Caco-2 (cell line): ENCODE results near the gene DIAPH1. TPM values are rescaled to one million over a fixed set of nuclear protein-coding genes. Genes with fewer than 3 reads are reported as not detected.
A peak's percentile ranks its signal among the peaks of the same experiment; 100 is the strongest.

ENCODE experiments used
- BruUV-seq: library from RNA; stranded (reverse); fragments of 400-500 nt; replicated peaks from 2 replicates; lab custom pipeline; 2021; lab: Mats Ljungman, UMichigan
- CTCF ChIA-PET: fragments of 300-600 bp; sonication (Branson Sonifier 250); formaldehyde crosslinking; loops from one replicate; lab custom pipeline; 2022; ENCODE audit warnings: antibody characterized with exemption; lab: Charles Lee
- POLR2A ChIA-PET: fragments of 300-600 bp; sonication (Branson Sonifier 250); formaldehyde crosslinking; loops from one replicate; lab custom pipeline; 2022; ENCODE audit warnings: antibody characterized with exemption; lab: Charles Lee
- DNase-seq, 2 experiments: peaks; one replicate each; pipeline versions ENCODE4 v3.0.0 to v3.0.0-alpha.2; 2020 to 2022
- H3K27me3 ChIP-seq: replicated peaks from 2 replicates; pipeline ENCODE4 v1.6.0; 2011; ENCODE audit warnings: low read length; ENCODE audit not compliant: control insufficient read depth, insufficient read depth
- H3K36me3 ChIP-seq: 2 replicates; pipeline ENCODE4 v1.5.1; 2011; ENCODE audit warnings: low read length; ENCODE audit not compliant: control insufficient read depth, insufficient read depth
- H3K4me1 ChIP-seq: fragments of 250-450 bp; sonication (Bioruptor Pico); 2 replicates; pipeline ENCODE4 v1.5.1; 2020; ENCODE audit warnings: mild to moderate bottlenecking
- H3K4me3 ChIP-seq: 2 replicates; pipeline ENCODE4 v1.5.1; 2011; ENCODE audit warnings: low read depth, mild to moderate bottlenecking, control low read depth, low read length
- H3K9me3 ChIP-seq: fragments of 250-450 bp; sonication (Bioruptor Pico); 2 replicates; pipeline ENCODE4 v1.5.1; 2020; ENCODE audit warnings: mild to moderate bottlenecking, moderate library complexity
- H3K27ac Mint-ChIP-seq: one replicate; pipeline ENCODE4 v1.8.0; 2022; ENCODE audit warnings: mixed read lengths; ENCODE audit not compliant: unreplicated experiment
- H3K27me3 Mint-ChIP-seq: one replicate; pipeline ENCODE4 v1.8.0; 2022; ENCODE audit warnings: mixed read lengths; ENCODE audit not compliant: insufficient read depth, unreplicated experiment
- H3K36me3 Mint-ChIP-seq: one replicate; pipeline ENCODE4 v1.8.0; 2022; ENCODE audit warnings: mild to moderate bottlenecking, mixed read lengths; ENCODE audit not compliant: insufficient read depth, unreplicated experiment
- H3K4me1 Mint-ChIP-seq: one replicate; pipeline ENCODE4 v1.8.0; 2022; ENCODE audit warnings: low read depth, mixed read lengths; ENCODE audit not compliant: unreplicated experiment
- H3K4me3 Mint-ChIP-seq: one replicate; pipeline ENCODE4 v1.8.0; 2022; ENCODE audit warnings: mild to moderate bottlenecking, moderate library complexity, mixed read lengths; ENCODE audit not compliant: unreplicated experiment
- H3K9me3 Mint-ChIP-seq: one replicate; pipeline ENCODE4 v1.8.0; 2022; ENCODE audit warnings: mixed read lengths; ENCODE audit not compliant: unreplicated experiment
- intact Hi-C: fragments of 100-400 bp; cut with micrococcal nuclease; formaldehyde crosslinking; loops from one replicate; pipeline ENCODE4 v1.10.0; 2022; ENCODE audit not compliant: unreplicated experiment
- total RNA-seq: library from RNA; stranded (reverse); gene quantifications from 2 replicates; pipeline ENCODE4 v1.2.3, GENCODE V29; 2022
- TF ChIP-seq, protein P1 (sequence below), 2 experiments: fragments of 200-600 bp in 1 of 2; IDR thresholded peaks; 1 replicate in 1 of 2; 2 replicates in 1 of 2; pipeline versions ENCODE4 v1.5.1 to v1.8.0; 2011 to 2022; ENCODE audit warnings: antibody characterized with exemption in 1 of 2, control low read depth in 1 of 2, inconsistent platforms in 1 of 2, low read depth in 1 of 2, low read length in 1 of 2, mild to moderate bottlenecking in 1 of 2, moderate library complexity in 1 of 2; ENCODE audit not compliant: insufficient read depth in 1 of 2, severe bottlenecking in 1 of 2, unreplicated experiment in 1 of 2

The DIAPH1 gene
- total RNA-seq, 1 experiment from 2014 or later, result 161 TPM

- Histone ChIP-seq H3K4me3 (no peak overlapping the region), H3K27me3 (no peaks in the 10 kb centered on the region), H3K4me1 (peaks cover 18% of the 10 kb centered on the region; the same call in 1 of the 2 replicates), H3K36me3 (peaks cover 1% of the 10 kb centered on the region; the same call in 1 of the 2 replicates), H3K9me3 (no peaks in the 10 kb centered on the region)
- Mint-ChIP-seq H3K4me1 (peaks cover 17% of the 10 kb centered on the region), H3K4me3 (no peak overlapping the region), H3K27me3 (no peaks in the 10 kb centered on the region), H3K36me3 (peaks cover 7% of the 10 kb centered on the region), H3K9me3 (no peaks in the 10 kb centered on the region), H3K27ac (no peak overlapping the region)
- CTCF ChIA-PET, result no interaction called here
- intact Hi-C loops, result no loop called here
- DNase-seq, result no peak
- BruUV-seq, result no TSS peak
- POLR2A ChIA-PET, result no interaction called here
- TF ChIP-seq, protein P1, sequence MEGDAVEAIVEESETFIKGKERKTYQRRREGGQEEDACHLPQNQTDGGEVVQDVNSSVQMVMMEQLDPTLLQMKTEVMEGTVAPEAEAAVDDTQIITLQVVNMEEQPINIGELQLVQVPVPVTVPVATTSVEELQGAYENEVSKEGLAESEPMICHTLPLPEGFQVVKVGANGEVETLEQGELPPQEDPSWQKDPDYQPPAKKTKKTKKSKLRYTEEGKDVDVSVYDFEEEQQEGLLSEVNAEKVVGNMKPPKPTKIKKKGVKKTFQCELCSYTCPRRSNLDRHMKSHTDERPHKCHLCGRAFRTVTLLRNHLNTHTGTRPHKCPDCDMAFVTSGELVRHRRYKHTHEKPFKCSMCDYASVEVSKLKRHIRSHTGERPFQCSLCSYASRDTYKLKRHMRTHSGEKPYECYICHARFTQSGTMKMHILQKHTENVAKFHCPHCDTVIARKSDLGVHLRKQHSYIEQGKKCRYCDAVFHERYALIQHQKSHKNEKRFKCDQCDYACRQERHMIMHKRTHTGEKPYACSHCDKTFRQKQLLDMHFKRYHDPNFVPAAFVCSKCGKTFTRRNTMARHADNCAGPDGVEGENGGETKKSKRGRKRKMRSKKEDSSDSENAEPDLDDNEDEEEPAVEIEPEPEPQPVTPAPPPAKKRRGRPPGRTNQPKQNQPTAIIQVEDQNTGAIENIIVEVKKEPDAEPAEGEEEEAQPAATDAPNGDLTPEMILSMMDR (IDR thresholded peaks at IDR 0.05; ENCODE audit: insufficient read depth in 1 of 2, low read depth in 1 of 2, low read length in 1 of 2, severe bottlenecking in 1 of 2, unreplicated experiment in 1 of 2), result no peak
These were observed 20.7 kb upstream of the DIAPH1 start for GRCh38 chr5:141639357-141640050.

DNA sequence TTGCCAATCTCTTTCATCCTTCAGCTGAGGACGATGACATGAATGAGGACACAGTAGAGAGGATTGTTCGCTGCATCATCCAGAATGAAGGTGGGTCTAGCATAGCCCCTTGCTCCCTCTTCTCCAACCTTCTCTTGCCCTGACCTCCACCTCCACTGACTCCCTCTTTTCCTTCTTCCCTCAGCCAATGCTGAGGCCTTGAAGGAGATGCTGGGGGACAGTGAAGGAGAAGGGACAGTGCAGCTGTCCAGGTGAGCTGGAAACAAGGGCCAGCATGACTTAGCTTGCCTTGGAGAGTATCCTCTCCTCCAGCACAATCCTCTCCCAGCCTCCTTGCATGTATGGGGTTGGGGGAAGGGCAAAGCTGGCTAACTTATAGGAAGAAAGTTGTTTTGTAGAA lies 20.0 kb upstream of the DIAPH1 start:
- TF ChIP-seq, protein P1 (IDR thresholded peaks at IDR 0.05; ENCODE audit: insufficient read depth in 1 of 2, low read depth in 1 of 2, low read length in 1 of 2, severe bottlenecking in 1 of 2, unreplicated experiment in 1 of 2), result no peak
- ChIA-PET POLR2A (no interaction called here), CTCF (no interaction called here)
- intact Hi-C loops, result no loop called here
- no peaks in the 10 kb centered on the region for H3K27me3 ChIP-seq
- no TSS peak for BruUV-seq
- no peak for DNase-seq
- Mint-ChIP-seq H3K36me3 (peaks cover 7% of the 10 kb centered on the region), H3K9me3 (no peaks in the 10 kb centered on the region), H3K27ac (no peak overlapping the region), H3K4me3 (peak overlapping the region; percentile 90), H3K27me3 (no peaks in the 10 kb centered on the region), H3K4me1 (peaks cover 17% of the 10 kb centered on the region)
- H3K36me3 ChIP-seq, result peaks cover 1% of the 10 kb centered on the region; the same call in 1 of the 2 replicates
- H3K9me3 ChIP-seq, result no peaks in the 10 kb centered on the region
- no peak overlapping the region for H3K4me3 ChIP-seq
- peaks cover 18% of the 10 kb centered on the region; the same call in 1 of the 2 replicates for H3K4me1 ChIP-seq

GRCh38 chr5:141637767-141638419 lies 19.1 kb upstream of the DIAPH1 start:
- Histone ChIP-seq H3K27me3 (no peaks in the 10 kb centered on the region), H3K4me3 (peak overlapping the region; percentile 85), H3K4me1 (peaks cover 18% of the 10 kb centered on the region; the same call in 1 of the 2 replicates), H3K9me3 (no peaks in the 10 kb centered on the region), H3K36me3 (peaks cover 1% of the 10 kb centered on the region; the same call in 1 of the 2 replicates)
- ChIA-PET CTCF (interaction anchor here (0.8 to 3.7 kb wide), 4 partner anchors 13 to 74 kb away, joined by 3 to 40 read pairs (median 20); partner anchors contain the start of genes DIAPH1 and FCHSD1), POLR2A (interaction anchor here (3.0 kb wide), 1 partner anchor 18 kb away, joined by 23 read pairs; the partner anchor contains the start of gene DIAPH1)
- no peak overlapping the region for H3K27ac Mint-ChIP-seq
- DNase-seq, result peak; percentile 77 to 79
- TF ChIP-seq, protein P1 (IDR thresholded peaks at IDR 0.05; ENCODE audit: insufficient read depth in 1 of 2, low read depth in 1 of 2, low read length in 1 of 2, severe bottlenecking in 1 of 2, unreplicated experiment in 1 of 2), result peak; percentile 40 to 57
- no peaks in the 10 kb centered on the region for H3K27me3 Mint-ChIP-seq
- H3K9me3 Mint-ChIP-seq, result no peaks in the 10 kb centered on the region
- BruUV-seq, result no TSS peak
- H3K4me1 Mint-ChIP-seq, result peaks cover 17% of the 10 kb centered on the region
- intact Hi-C loops, result loop anchor here (1.0 kb wide), 1 partner anchor 46 kb away; no protein-coding TSS in a partner anchor
- H3K36me3 Mint-ChIP-seq, result peaks cover 7% of the 10 kb centered on the region
- peak overlapping the region; percentile 90 for H3K4me3 Mint-ChIP-seq
